ENCODE results near the gene OSBPL3. TPM values are rescaled to one million over a fixed set of nuclear protein-coding genes. Genes with fewer than 3 reads are reported as not detected.

The OSBPL3 gene
- total RNA-seq, 1 experiment from 2014 or later: 8.6 TPM

GRCh38 chr7:24764011-24764410 is 216.0 kb downstream of the OSBPL3 start:
- no peaks in the 10 kb centered on the region for H3K79me1 ChIP-seq (ENCODE audit: insufficient read depth, low read depth, low read length, poor library complexity, severe bottlenecking)
- H3K79me2 ChIP-seq (ENCODE audit: insufficient read depth, low read length): no peaks in the 10 kb centered on the region
- no CpG with 5 or more reads among the region's 1 CpG for WGBS (ENCODE audit: extremely low coverage, insufficient read length, low lambda C conversion rate)
- no peak for TF ChIP-seq CTCF (conservative IDR thresholded peaks at IDR 0.05)
- no peak overlapping the region for H2AK5ac ChIP-seq (ENCODE audit: insufficient read length, low read length)
- Mint-ChIP-seq H3K27ac (no peak overlapping the region), H3K27me3 (ENCODE audit: low read depth) (peaks cover 22% of the 10 kb centered on the region), H3K9me3 (no peaks in the 10 kb centered on the region), H3K36me3 (ENCODE audit: insufficient read depth in 1 of 3, low read depth in 3 of 3) (no peaks in the 10 kb centered on the region), H3K4me1 (peaks cover 10 to 13% of the 10 kb centered on the region in 2 experiments), H3K4me3 (no peak overlapping the region)
- H3K4me1 ChIP-seq (ENCODE audit: insufficient read depth, low read length): no peaks in the 10 kb centered on the region
- no peaks in the 10 kb centered on the region for H3K23me2 ChIP-seq (ENCODE audit: insufficient read length, low read depth, low read length, poor library complexity, severe bottlenecking)
- no peak overlapping the region for H2BK120ac ChIP-seq (ENCODE audit: low read depth, low read length, poor library complexity, severe bottlenecking)
- no peak overlapping the region for H2BK12ac ChIP-seq (ENCODE audit: insufficient read length, low read depth, low read length)
- no peaks in the 10 kb centered on the region for H4K20me1 ChIP-seq (ENCODE audit: control insufficient read depth, insufficient read depth, insufficient read length)
- H3K9ac ChIP-seq (ENCODE audit: extremely low read depth, insufficient read length, low read length): no peak overlapping the region
- H3K27ac ChIP-seq (ENCODE audit: insufficient read length, low read depth, low read length): no peak overlapping the region
- H2BK20ac ChIP-seq (ENCODE audit: low read depth, low read length, poor library complexity, severe bottlenecking): no peak overlapping the region
- H2BK15ac ChIP-seq (ENCODE audit: low read depth, low read length): no peak overlapping the region
- H4K91ac ChIP-seq (ENCODE audit: insufficient read length, low read depth, low read length): no peak overlapping the region
- H2BK5ac ChIP-seq (ENCODE audit: insufficient read length, low read length): no peak overlapping the region
- no peaks in the 10 kb centered on the region for H3K27me3 ChIP-seq (ENCODE audit: insufficient read depth, low read length)
- H3K56ac ChIP-seq (ENCODE audit: insufficient read length, low read depth, low read length): no peak overlapping the region
- H3T11ph ChIP-seq (ENCODE audit: low read length): no peak overlapping the region
- H3K4me2 ChIP-seq (ENCODE audit: insufficient read depth, insufficient read length, low read length): no peak overlapping the region
- H3K14ac ChIP-seq (ENCODE audit: insufficient read depth, low read length): no peak overlapping the region
- no peak overlapping the region for H3K18ac ChIP-seq (ENCODE audit: insufficient read length, low read depth, low read length)
- H4K8ac ChIP-seq (replicated peaks; ENCODE audit: insufficient read length, low read depth, low read length): no peak overlapping the region
- no peaks in the 10 kb centered on the region for H3K9me3 ChIP-seq (ENCODE audit: control insufficient read depth, low read depth, low read length)
- no peak overlapping the region for H3K23ac ChIP-seq (ENCODE audit: insufficient read length, low read depth, low read length)
- H2AFZ ChIP-seq (ENCODE audit: low read length): no peak overlapping the region
- no peak for DNase-seq
- no peak overlapping the region for H3K4ac ChIP-seq (ENCODE audit: low read depth, low read length)
- no peak overlapping the region for H4K5ac ChIP-seq (ENCODE audit: insufficient read length, low read depth, low read length)

Measured in H9 (cell line).